ENCODE measurements around the gene EPS15. TPM values are rescaled to one million over a fixed set of nuclear protein-coding genes. Genes with fewer than 3 reads are reported as not detected.

The EPS15 gene
- total RNA-seq, 1 donor: 82.2 TPM

GRCh38 chr1:51329443-51330325, 189.4 kb downstream of the EPS15 start:
- no peak for DNase-seq (ENCODE audit: insufficient read length, low spot score, missing footprints)
- Histone ChIP-seq H3K79me2 (ENCODE audit: insufficient read depth, low read length) (no peaks in the 10 kb centered on the region), H3K36me3 (ENCODE audit: insufficient read depth, low read length) (no peaks in the 10 kb centered on the region), H3K9me3 (ENCODE audit: low read depth, low read length) (no peaks in the 10 kb centered on the region), H4K20me1 (ENCODE audit: insufficient read depth, low read length) (no peaks in the 10 kb centered on the region), H3K27me3 (ENCODE audit: insufficient read depth, low read length) (no peaks in the 10 kb centered on the region), H3K4me1 (ENCODE audit: insufficient read depth, low read length) (peaks cover 17% of the 10 kb centered on the region), H3K4me3 (ENCODE audit: insufficient read depth, low read length) (no peak overlapping the region), H3K4me2 (ENCODE audit: insufficient read depth, low read length) (peak overlapping the region; percentile 57), H3K27ac (ENCODE audit: low read depth, low read length) (no peak overlapping the region), H2AFZ (ENCODE audit: low read length) (no peak overlapping the region)
- no peak for TF ChIP-seq CTCF (IDR thresholded peaks at IDR 0.05; ENCODE audit: extremely low read depth, low read depth, low read length)

GRCh38 chr1:51328926-51329325, 190.1 kb downstream of the EPS15 start:
- peak; percentile 85 for DNase-seq (ENCODE audit: insufficient read length, low spot score, missing footprints)
- Histone ChIP-seq H3K27ac (ENCODE audit: low read depth, low read length) (no peak overlapping the region), H2AFZ (ENCODE audit: low read length) (no peak overlapping the region)

GRCh38 chr1:51328279-51328678, 190.8 kb downstream of the EPS15 start:
- Histone ChIP-seq H3K27me3 (ENCODE audit: insufficient read depth, low read length) (no peaks in the 10 kb centered on the region), H3K4me1 (ENCODE audit: insufficient read depth, low read length) (peaks cover 17% of the 10 kb centered on the region), H3K4me2 (ENCODE audit: insufficient read depth, low read length) (no peak overlapping the region), H3K4me3 (ENCODE audit: insufficient read depth, low read length) (no peak overlapping the region), H3K27ac (ENCODE audit: low read depth, low read length) (no peak overlapping the region), H3K79me2 (ENCODE audit: insufficient read depth, low read length) (no peaks in the 10 kb centered on the region), H3K36me3 (ENCODE audit: insufficient read depth, low read length) (no peaks in the 10 kb centered on the region), H4K20me1 (ENCODE audit: insufficient read depth, low read length) (no peaks in the 10 kb centered on the region), H2AFZ (ENCODE audit: low read length) (no peak overlapping the region), H3K9me3 (ENCODE audit: low read depth, low read length) (no peaks in the 10 kb centered on the region)
- TF ChIP-seq CTCF (IDR thresholded peaks at IDR 0.05; ENCODE audit: extremely low read depth, low read depth, low read length): no peak
- peak; percentile 87 for DNase-seq (ENCODE audit: insufficient read length, low spot score, missing footprints)

More at GRCh38 chr1:51328926-51329325, 190.1 kb downstream of the EPS15 start:
- Histone ChIP-seq H3K4me1 (ENCODE audit: insufficient read depth, low read length) (peaks cover 17% of the 10 kb centered on the region), H3K4me3 (ENCODE audit: insufficient read depth, low read length) (no peak overlapping the region), H3K27me3 (ENCODE audit: insufficient read depth, low read length) (no peaks in the 10 kb centered on the region), H3K36me3 (ENCODE audit: insufficient read depth, low read length) (no peaks in the 10 kb centered on the region), H4K20me1 (ENCODE audit: insufficient read depth, low read length) (no peaks in the 10 kb centered on the region), H3K9me3 (ENCODE audit: low read depth, low read length) (no peaks in the 10 kb centered on the region), H3K79me2 (ENCODE audit: insufficient read depth, low read length) (no peaks in the 10 kb centered on the region), H3K4me2 (ENCODE audit: insufficient read depth, low read length) (no peak overlapping the region)
- TF ChIP-seq CTCF (IDR thresholded peaks at IDR 0.05; ENCODE audit: extremely low read depth, low read depth, low read length): no peak

GRCh38 chr1:51327386-51327785, 191.7 kb downstream of the EPS15 start:
- Histone ChIP-seq H4K20me1 (ENCODE audit: insufficient read depth, low read length) (no peaks in the 10 kb centered on the region), H3K79me2 (ENCODE audit: insufficient read depth, low read length) (no peaks in the 10 kb centered on the region), H3K9me3 (ENCODE audit: low read depth, low read length) (no peaks in the 10 kb centered on the region), H3K4me3 (ENCODE audit: insufficient read depth, low read length) (no peak overlapping the region), H3K27ac (ENCODE audit: low read depth, low read length) (no peak overlapping the region), H2AFZ (ENCODE audit: low read length) (no peak overlapping the region), H3K4me1 (ENCODE audit: insufficient read depth, low read length) (peaks cover 17% of the 10 kb centered on the region), H3K4me2 (ENCODE audit: insufficient read depth, low read length) (no peak overlapping the region), H3K36me3 (ENCODE audit: insufficient read depth, low read length) (no peaks in the 10 kb centered on the region), H3K27me3 (ENCODE audit: insufficient read depth, low read length) (no peaks in the 10 kb centered on the region)
- TF ChIP-seq CTCF (IDR thresholded peaks at IDR 0.05; ENCODE audit: extremely low read depth, low read depth, low read length): no peak
- DNase-seq (ENCODE audit: insufficient read length, low spot score, missing footprints): peak; percentile 93
